ENCODE measurements around the gene MMEL1. TPM values are rescaled to one million over a fixed set of nuclear protein-coding genes. Genes with fewer than 3 reads are reported as not detected.

The MMEL1 gene
- total and polyA plus RNA-seq, 2 of the 13 experiments (the other 11 are each of a cell fraction or from before 2014, with no cell fraction given) = 0.48 TPM; not detected in 1

- TF ChIP-seq MTERF4 (CRISPR knock-in tag; IDR thresholded peaks at IDR 0.05) (no peak; the same call in 1 of the 2 replicates), ETV6 (CRISPR knock-in tag; conservative IDR thresholded peaks at IDR 0.05) (no peak), POLR2AphosphoS5 (IDR thresholded peaks at IDR 0.05; ENCODE audit: low read depth, low read length) (peak; percentile 49; the same call in 1 of the 2 replicates), ZNF460 (CRISPR knock-in tag; IDR thresholded peaks at IDR 0.05; ENCODE audit: borderline replicate concordance) (peak; percentile 94), BATF2 (CRISPR knock-in tag; IDR thresholded peaks at IDR 0.05) (peak; percentile 57; the same call in 1 of the 2 replicates), POLR2G (IDR thresholded peaks at IDR 0.05; ENCODE audit: low read depth, low read length) (peak; percentile 78), ZNF558 (CRISPR knock-in tag; IDR thresholded peaks at IDR 0.05; ENCODE audit: borderline replicate concordance) (no peak), ZNF564 (CRISPR knock-in tag; IDR thresholded peaks at IDR 0.05) (peak; percentile 77; the same call in 1 of the 2 replicates), RAD21 (CRISPR knock-in tag; IDR thresholded peaks at IDR 0.05) (no peak), HNRNPLL (IDR thresholded peaks at IDR 0.05; ENCODE audit: low read depth, low read length, poor library complexity, severe bottlenecking) (peak; percentile 97), ARID2 (CRISPR knock-in tag; IDR thresholded peaks at IDR 0.05; ENCODE audit: borderline replicate concordance) (no peak), ZNF281 (CRISPR knock-in tag; IDR thresholded peaks at IDR 0.05; ENCODE audit: borderline replicate concordance) (peak; percentile 13; the same call in 1 of the 2 replicates), MEIS2 (CRISPR knock-in tag; IDR thresholded peaks at IDR 0.05) (no peak), CREB1 (IDR thresholded peaks at IDR 0.05) (no peak), CREB1 (CRISPR knock-in tag; IDR thresholded peaks at IDR 0.05) (no peak), HNF1B (CRISPR knock-in tag; IDR thresholded peaks at IDR 0.05) (no peak), ZNF747 (CRISPR knock-in tag; IDR thresholded peaks at IDR 0.05; ENCODE audit: borderline replicate concordance) (peak; percentile 85), PBX2 (CRISPR knock-in tag; IDR thresholded peaks at IDR 0.05) (no peak), AHR (CRISPR knock-in tag; IDR thresholded peaks at IDR 0.05) (no peak), ZNF580 (CRISPR knock-in tag; IDR thresholded peaks at IDR 0.05; ENCODE audit: borderline replicate concordance, low read depth) (peak; percentile 66; the same call in 1 of the 2 replicates)
These were observed 86.9 kb downstream of the MMEL1 start (continued) for GRCh38 chr1:2545754-2546514.

All from HepG2 (cell line).